GM19043 (cell line): ENCODE data around the gene NAV3.

Experiments
- ATAC-seq: cut with Tn5 transposase; IDR thresholded peaks from one replicate; pipeline ENCODE4 v1.9.1; 2021; ENCODE audit warnings: low read depth; ENCODE audit not compliant: unreplicated experiment

NAV3 gene

DNA sequence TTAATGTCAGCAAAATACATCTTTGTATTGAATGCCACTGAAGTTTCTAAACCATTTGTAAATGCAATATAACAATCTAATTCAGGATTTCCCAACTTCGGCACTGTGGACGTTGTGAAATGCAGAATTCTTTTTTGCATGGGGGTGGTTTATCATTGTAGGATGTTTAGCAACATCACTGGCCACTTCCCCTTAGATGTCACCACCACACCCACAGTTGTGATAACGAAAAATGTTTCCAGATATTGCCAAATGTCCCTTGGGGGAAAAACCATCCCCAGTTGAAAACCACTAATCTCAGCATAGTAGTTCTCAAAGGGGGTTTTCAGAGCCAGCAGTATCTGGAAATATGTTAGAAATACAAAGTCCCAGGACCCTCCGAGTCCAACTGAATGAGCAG lies 203.3 kb downstream of the NAV3 start:
- no peak for ATAC-seq

GRCh38 chr12:78035901-78036606 lies 205.4 kb downstream of the NAV3 start:
- ATAC-seq = no peak

DNA sequence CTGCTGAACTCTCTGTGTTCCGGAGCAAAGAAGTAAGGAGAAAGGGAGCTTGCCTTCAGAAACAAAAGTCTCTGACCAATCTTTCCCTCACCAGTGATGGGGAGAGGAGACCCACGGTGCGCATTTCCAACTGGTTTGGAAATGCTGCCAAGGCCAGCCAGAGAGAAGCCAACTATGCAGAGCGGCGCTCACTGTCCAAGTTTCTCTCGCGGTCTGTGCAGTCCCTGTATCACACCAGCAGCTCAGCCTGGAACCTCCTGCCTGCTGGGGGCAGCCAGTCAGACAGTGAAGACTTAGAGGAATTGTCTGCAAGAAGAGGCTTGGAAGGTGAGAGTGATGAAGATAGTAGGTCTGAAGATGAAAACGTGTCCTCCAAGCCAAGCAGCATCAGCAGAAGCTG lies 206.2 kb downstream of the NAV3 start:
- no peak for ATAC-seq

DNA sequence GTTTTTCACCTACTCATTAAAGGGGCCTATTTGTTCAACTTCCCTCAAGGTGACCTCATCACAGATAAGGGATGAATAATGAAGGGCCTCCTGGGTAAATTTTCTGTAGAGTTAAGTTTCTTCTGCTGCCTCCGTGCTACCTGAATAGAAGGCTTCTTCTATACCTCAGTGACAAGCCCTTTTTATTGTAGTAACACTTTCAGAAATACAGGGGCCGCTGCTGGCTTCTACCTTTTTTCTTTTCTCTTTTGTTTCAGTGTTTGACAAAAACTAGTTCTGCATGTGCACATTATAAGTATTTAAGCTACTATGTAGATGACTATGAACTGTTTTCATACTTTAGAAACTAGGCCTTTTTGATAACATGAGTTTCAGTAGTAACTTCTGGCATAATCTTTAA lies 207.0 kb downstream of the NAV3 start:
- no peak for ATAC-seq

DNA sequence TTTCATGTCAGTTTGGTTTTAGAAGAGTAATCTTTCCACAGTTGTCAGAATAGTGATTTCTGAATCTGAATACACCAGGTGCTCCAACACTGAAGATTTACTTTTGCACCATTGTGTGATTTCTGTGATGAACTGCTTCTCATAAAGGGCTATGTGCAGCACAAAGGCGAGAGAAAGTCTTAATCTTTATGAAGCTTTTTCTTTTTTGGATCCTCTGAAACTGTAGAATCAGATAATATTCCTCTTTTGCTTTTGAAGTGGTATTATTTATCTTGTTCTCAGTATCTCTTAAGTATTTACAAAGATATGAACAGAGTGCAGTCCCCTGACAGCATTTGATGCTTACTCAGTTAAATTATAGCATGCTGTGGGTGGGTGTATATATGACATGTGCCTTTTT lies 207.8 kb downstream of the NAV3 start:
- no peak for ATAC-seq

DNA sequence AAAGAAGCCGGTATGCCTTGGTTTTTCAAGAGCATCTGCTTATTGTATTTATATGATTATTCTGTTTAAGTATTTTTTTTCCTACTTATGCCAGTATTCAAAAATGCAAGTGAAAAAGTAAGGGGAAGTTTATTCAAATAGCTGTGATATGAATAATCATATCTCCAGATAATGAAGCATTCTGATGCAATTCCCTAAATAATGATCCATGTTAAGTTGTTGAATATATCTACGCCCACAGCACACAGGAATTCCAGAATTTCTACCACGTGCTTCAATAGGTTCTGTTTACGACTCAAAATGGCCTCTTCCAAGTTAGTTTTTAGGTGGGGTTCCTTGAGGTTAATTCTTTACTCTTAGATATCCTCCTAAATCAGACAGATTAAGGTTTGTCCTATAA lies 208.3 kb downstream of the NAV3 start:
- ATAC-seq = no peak

- ATAC-seq = no peak
These were observed 209.4 kb downstream of the NAV3 start for GRCh38 chr12:78040111-78040510.

GRCh38 chr12:78050790-78051189 lies 220.1 kb downstream of the NAV3 start:
- no peak for ATAC-seq

DNA sequence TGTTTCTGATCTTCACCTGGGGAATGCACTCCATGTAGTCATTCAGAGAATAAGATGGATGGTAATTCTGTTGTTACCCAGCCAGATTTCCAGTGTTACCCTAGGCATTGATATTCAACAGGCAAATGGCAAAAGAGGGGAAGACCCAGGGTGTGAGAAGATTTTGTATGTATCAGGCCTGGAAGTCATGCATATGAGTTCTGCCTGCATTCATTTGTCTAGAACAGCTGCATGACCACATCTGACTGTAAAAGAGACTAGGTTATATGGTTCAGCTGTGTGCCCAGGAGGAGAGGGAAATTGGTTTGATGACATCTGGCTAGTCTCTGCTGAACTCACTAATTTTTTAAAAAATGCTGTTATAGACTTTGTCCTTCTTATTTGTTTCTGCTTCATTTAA lies 224.9 kb downstream of the NAV3 start:
- ATAC-seq = no peak

DNA sequence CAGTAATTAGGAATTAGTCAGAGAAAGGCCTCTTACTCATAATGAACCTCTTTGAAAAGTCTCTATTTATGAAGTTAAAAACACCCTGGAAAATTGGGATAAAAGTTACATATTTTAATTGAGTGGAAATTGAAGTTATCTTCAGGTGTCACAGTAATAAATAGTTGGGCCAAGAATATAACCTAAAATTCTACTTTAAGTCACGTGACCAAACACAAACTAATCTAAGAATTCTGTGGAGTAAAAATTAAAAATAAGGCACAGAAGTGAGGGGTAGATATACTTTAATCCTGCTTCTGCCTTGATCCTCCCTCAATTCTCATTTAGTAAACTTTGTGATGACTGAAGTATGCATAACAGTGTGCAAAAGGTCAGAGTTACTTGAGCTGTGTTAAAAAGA lies 226.4 kb downstream of the NAV3 start:
- no peak for ATAC-seq

- no peak for ATAC-seq
These were observed 229.5 kb downstream of the NAV3 start for GRCh38 chr12:78060186-78060585.

DNA sequence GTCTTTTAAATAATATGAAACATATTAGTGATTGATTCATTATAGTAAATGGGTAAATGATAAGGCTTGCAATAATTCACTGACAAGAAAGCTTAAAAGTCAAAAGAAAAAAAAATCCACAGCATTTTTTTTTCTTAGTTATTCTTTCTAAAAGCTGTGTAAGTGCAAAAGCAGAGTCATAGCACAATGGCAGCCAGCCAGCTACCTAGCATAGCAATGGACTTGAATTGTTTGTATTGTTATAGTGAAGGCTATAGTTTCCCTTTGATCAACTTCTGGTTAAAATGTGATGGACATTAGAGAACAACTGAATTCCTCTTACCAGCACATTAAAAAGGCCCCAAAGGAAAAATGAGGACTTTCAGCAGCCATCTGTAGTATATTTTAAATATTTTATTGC lies 232.1 kb downstream of the NAV3 start:
- ATAC-seq = no peak

DNA sequence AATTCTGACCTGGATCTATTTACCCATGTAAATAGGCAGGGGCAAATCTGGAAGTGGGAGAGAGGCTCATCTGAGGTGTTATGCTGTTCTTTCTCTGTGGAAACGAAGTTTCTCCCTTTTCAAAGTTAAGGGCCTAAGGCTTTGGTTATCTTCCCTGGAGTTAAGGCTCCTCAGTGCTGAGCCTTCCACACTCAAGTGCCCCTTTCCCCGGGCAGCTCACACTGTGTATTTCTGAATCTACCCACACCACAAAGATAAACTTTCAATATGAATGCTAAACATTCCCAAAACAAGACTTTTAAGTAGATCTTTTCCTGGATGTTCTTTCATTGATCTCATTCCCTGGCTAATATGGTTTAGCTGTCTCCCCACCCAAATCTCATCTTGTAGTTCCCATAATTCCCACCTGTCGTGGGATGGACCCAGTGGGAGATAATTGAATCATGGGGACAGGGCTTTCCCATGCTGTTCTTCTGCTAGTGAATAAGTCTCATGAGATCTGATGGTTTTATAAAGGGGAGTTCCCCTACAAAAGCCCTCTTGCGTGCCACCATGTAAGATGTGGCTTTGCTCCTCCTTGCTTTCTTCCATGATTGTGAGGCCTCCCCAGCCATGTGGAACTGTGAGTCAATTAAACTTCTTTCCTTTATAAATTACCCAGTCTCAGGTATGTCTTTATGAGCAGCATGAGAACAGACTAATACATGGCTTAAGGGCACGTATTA lies 251.1 kb downstream of the NAV3 start:
- ATAC-seq = no peak

GRCh38 chr12:78085542-78086182 lies 255.0 kb downstream of the NAV3 start:
- no peak for ATAC-seq

GRCh38 chr12:78086553-78087362 lies 256.1 kb downstream of the NAV3 start:
- no peak for ATAC-seq

GRCh38 chr12:78087363-78087675 lies 256.6 kb downstream of the NAV3 start:
- no peak for ATAC-seq

DNA sequence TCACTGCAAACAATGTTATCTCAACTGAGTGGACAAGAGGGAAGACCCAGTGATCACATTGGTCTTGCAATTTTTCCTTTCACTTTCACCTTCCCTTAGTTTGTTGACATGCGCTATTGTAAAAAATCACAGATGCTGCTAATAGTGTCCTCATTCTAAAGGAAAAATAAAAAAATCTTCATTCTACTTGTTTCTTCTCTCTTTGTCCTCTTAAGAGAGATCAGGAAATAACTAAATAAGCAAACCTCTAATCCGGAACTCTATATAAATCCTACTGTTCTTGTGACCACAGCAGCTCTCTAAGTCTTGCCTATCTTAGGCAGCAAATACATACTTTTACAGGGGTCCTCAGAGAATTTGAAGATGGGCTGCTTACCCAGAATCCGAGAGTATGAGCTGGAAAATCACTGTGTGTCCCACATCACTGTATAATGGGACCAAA lies 257.7 kb downstream of the NAV3 start:
- ATAC-seq = no peak

DNA sequence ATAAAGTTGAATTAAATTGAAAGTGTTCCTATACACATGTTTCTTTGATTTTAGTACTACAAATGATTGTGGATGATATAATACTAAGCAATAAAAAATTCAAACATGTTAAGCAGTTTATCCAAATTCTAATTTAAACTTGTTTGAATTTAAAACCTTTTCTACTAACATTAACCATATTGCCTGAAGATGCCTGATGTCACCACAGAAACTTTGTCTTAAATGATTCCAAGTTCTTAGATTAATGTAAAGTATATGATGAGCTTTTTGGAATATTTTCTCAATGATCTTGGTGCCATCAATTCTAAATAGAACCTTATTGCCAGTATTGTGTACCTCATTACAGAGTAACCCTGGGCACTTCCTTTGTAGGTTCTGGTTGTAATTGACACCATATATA lies 259.6 kb downstream of the NAV3 start:
- ATAC-seq = no peak

- ATAC-seq = no peak
These were observed 264.9 kb downstream of the NAV3 start for GRCh38 chr12:78095623-78096022.

DNA sequence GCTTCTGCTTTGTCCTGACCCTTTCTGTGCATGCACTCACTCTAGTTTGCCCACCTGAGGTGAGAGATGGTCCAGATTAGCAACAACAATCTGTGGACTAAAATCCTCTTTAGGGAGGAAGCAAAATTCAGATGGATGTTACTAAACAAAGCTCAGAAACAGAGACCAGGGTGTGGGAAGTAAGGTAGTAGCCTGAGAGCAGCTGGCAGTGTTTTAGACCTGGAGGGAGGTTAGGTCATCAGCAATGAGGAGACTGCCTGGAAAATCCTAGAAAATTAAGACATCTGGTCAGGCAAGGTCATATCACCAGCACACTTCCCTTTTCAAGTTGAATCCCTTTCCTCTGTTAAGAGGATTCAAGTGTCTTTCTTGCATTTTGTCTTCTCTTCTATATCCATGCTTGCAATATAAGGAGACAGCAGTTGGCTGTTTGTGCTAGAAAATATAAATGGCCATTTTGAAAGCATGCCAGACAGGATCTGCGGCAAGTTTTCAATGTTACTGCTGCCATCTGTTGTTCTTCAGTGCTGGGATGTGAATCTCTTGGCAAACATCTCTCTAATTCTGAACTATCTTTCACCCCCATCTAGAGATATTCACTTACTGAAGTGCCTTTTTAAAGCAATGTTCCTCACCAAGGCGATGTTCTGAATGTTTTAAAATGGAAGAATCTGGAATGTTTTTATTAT lies 266.4 kb downstream of the NAV3 start:
- no peak for ATAC-seq

GRCh38 chr12:78099806-78100205 lies 269.1 kb downstream of the NAV3 start:
- ATAC-seq = no peak
